Keratinocyte (primary cell): Measurements from ENCODE around the gene GBX2.

ENCODE experiments used
- EZH2 ChIP-seq: IDR thresholded peaks from one replicate; pipeline ENCODE4 v1.6.1; 2012; ENCODE audit warnings: inconsistent platforms, mild to moderate bottlenecking, low read length, moderate library complexity
- TF ChIP-seq, protein P1 (sequence below), 3 experiments: IDR thresholded peaks in 1 of 3; conservative IDR thresholded peaks in 1 of 3; optimal IDR thresholded peaks in 1 of 3; 2 replicates in 2 of 3; 3 replicates in 1 of 3; pipeline versions ENCODE3 to v1.5.1; 2011; ENCODE audit warnings: low read length in 3 of 3, mild to moderate bottlenecking in 3 of 3, moderate library complexity in 2 of 3, control low read depth in 1 of 3, inconsistent platforms in 1 of 3; ENCODE audit not compliant: insufficient read depth in 2 of 3; ENCODE audit errors: extremely low read depth in 1 of 3

DNA sequence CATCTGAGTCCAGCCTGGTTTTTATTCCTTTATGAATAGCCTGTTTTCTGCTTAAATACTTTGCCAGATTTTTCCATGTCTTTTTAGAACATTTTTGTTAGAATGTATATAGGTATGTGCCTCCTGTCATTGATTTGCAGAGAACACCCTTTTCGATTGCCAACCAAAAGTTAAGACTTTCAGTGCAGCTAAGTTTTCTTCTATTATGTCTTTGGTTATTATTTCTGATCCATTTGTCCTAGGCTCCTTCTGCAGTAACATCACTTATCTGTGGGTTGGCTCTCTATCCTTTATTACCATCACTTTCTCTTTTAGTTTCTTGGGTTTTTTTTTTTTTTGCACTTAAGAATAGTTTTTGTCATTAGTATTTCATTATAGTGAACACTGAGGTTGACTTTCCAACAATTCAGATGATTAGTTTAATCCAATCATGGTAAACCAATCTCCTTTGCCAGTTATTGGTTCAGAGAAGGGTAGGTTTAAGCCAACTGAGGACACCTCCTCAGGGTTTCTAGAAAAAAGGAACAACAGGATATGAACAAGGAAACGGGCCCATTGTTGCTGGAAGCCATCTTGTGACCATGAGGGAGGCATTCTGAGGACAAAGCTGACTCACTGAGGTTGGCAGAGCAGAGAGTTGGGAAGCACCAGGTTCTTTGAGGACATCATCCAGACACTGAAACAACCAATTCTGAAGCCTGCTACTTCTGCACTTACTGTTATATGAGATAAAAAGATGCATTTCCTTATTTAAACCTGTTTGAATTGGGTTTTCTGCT lies 37.9 kb upstream of the GBX2 start:
- TF ChIP-seq, protein P1, sequence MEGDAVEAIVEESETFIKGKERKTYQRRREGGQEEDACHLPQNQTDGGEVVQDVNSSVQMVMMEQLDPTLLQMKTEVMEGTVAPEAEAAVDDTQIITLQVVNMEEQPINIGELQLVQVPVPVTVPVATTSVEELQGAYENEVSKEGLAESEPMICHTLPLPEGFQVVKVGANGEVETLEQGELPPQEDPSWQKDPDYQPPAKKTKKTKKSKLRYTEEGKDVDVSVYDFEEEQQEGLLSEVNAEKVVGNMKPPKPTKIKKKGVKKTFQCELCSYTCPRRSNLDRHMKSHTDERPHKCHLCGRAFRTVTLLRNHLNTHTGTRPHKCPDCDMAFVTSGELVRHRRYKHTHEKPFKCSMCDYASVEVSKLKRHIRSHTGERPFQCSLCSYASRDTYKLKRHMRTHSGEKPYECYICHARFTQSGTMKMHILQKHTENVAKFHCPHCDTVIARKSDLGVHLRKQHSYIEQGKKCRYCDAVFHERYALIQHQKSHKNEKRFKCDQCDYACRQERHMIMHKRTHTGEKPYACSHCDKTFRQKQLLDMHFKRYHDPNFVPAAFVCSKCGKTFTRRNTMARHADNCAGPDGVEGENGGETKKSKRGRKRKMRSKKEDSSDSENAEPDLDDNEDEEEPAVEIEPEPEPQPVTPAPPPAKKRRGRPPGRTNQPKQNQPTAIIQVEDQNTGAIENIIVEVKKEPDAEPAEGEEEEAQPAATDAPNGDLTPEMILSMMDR (optimal IDR thresholded peaks at IDR 0.05 in 1 of 3, IDR thresholded peaks at IDR 0.05 in 1 of 3, conservative IDR thresholded peaks at IDR 0.05 in 1 of 3; ENCODE audit: extremely low read depth in 1 of 3, insufficient read depth in 2 of 3, low read length in 3 of 3) = no peak
- no peak for TF ChIP-seq EZH2
